ENCODE results near the gene MPZL2. TPM values are rescaled to one million over a fixed set of nuclear protein-coding genes. Genes with fewer than 3 reads are reported as not detected.

Gene MPZL2
- total RNA-seq, 1 experiment from 2014 or later = 0.26 TPM

DNA sequence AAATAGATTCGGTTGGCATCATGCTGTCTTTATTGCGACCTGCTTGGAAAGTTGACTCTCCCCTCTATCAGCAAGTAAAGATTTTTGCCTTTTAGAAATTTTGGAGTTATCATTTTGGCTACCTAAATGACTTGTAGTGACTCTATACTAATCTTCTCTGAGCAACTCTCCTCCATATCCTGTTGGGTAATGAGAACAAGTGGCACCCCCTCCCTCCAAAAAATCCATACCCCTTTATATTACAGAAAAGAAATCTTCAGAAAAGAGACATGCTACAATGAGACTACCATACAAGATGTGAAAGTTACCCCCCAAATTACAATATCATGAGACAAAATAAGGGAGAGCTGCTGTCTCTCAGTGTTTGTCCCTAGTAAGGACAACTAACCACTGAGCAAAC, 40.5 kb downstream of the MPZL2 start:
- Histone ChIP-seq H2BK5ac (ENCODE audit: insufficient read length, low read length) (no peak overlapping the region), H3K23ac (ENCODE audit: insufficient read length, low read depth, low read length) (no peak overlapping the region), H2BK12ac (ENCODE audit: insufficient read length, low read depth, low read length) (no peak overlapping the region), H3K14ac (ENCODE audit: insufficient read depth, low read length) (no peak overlapping the region), H4K91ac (ENCODE audit: insufficient read length, low read depth, low read length) (no peak overlapping the region), H2AK5ac (ENCODE audit: insufficient read length, low read length) (no peak overlapping the region), H2BK15ac (ENCODE audit: low read depth, low read length) (no peak overlapping the region), H3K9me3 (ENCODE audit: control insufficient read depth, low read depth, low read length) (no peaks in the 10 kb centered on the region), H3K56ac (ENCODE audit: insufficient read length, low read depth, low read length) (no peak overlapping the region), H3K4me1 (ENCODE audit: insufficient read depth, low read length) (no peaks in the 10 kb centered on the region), H3K79me1 (ENCODE audit: insufficient read depth, low read depth, low read length, poor library complexity, severe bottlenecking) (no peaks in the 10 kb centered on the region), H3K4ac (ENCODE audit: low read depth, low read length) (no peak overlapping the region), H3T11ph (ENCODE audit: low read length) (no peak overlapping the region), H4K20me1 (ENCODE audit: control insufficient read depth, insufficient read depth, insufficient read length) (no peaks in the 10 kb centered on the region), H4K8ac (replicated peaks; ENCODE audit: insufficient read length, low read depth, low read length) (no peak overlapping the region), H4K5ac (ENCODE audit: insufficient read length, low read depth, low read length) (no peak overlapping the region), H3K23me2 (ENCODE audit: insufficient read length, low read depth, low read length, poor library complexity, severe bottlenecking) (no peaks in the 10 kb centered on the region), H3K79me2 (ENCODE audit: insufficient read depth, low read length) (no peaks in the 10 kb centered on the region), H3K4me2 (ENCODE audit: insufficient read depth, insufficient read length, low read length) (no peak overlapping the region), H2BK120ac (ENCODE audit: low read depth, low read length, poor library complexity, severe bottlenecking) (no peak overlapping the region), H2AFZ (ENCODE audit: low read length) (no peak overlapping the region), H3K27ac (ENCODE audit: insufficient read length, low read depth, low read length) (no peak overlapping the region), H3K18ac (ENCODE audit: insufficient read length, low read depth, low read length) (no peak overlapping the region), H2BK20ac (ENCODE audit: low read depth, low read length, poor library complexity, severe bottlenecking) (no peak overlapping the region), H3K9ac (ENCODE audit: extremely low read depth, insufficient read length, low read length) (no peak overlapping the region), H3K27me3 (ENCODE audit: insufficient read depth, low read length) (no peaks in the 10 kb centered on the region)
- Mint-ChIP-seq H3K4me3 (no peak overlapping the region), H3K36me3 (ENCODE audit: insufficient read depth in 1 of 3, low read depth in 3 of 3) (no peaks in the 10 kb centered on the region), H3K27me3 (ENCODE audit: low read depth) (peaks cover 29% of the 10 kb centered on the region), H3K9me3 (no peaks in the 10 kb centered on the region), H3K27ac (no peak overlapping the region), H3K4me1 (no peaks in the 10 kb centered on the region)
- WGBS (ENCODE audit: extremely low coverage, insufficient read length, low lambda C conversion rate) = no CpG with 5 or more reads among the region's 2 CpGs
- no peak for DNase-seq
- TF ChIP-seq, protein P1, sequence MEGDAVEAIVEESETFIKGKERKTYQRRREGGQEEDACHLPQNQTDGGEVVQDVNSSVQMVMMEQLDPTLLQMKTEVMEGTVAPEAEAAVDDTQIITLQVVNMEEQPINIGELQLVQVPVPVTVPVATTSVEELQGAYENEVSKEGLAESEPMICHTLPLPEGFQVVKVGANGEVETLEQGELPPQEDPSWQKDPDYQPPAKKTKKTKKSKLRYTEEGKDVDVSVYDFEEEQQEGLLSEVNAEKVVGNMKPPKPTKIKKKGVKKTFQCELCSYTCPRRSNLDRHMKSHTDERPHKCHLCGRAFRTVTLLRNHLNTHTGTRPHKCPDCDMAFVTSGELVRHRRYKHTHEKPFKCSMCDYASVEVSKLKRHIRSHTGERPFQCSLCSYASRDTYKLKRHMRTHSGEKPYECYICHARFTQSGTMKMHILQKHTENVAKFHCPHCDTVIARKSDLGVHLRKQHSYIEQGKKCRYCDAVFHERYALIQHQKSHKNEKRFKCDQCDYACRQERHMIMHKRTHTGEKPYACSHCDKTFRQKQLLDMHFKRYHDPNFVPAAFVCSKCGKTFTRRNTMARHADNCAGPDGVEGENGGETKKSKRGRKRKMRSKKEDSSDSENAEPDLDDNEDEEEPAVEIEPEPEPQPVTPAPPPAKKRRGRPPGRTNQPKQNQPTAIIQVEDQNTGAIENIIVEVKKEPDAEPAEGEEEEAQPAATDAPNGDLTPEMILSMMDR (conservative IDR thresholded peaks at IDR 0.05) = no peak

All from H9 (cell line).